ENCODE results near the gene FTCD. TPM values are rescaled to one million over a fixed set of nuclear protein-coding genes. Genes with fewer than 3 reads are reported as not detected.

The FTCD gene
- total RNA-seq, 1 donor from 2014 or later, result 0.83 TPM

DNA sequence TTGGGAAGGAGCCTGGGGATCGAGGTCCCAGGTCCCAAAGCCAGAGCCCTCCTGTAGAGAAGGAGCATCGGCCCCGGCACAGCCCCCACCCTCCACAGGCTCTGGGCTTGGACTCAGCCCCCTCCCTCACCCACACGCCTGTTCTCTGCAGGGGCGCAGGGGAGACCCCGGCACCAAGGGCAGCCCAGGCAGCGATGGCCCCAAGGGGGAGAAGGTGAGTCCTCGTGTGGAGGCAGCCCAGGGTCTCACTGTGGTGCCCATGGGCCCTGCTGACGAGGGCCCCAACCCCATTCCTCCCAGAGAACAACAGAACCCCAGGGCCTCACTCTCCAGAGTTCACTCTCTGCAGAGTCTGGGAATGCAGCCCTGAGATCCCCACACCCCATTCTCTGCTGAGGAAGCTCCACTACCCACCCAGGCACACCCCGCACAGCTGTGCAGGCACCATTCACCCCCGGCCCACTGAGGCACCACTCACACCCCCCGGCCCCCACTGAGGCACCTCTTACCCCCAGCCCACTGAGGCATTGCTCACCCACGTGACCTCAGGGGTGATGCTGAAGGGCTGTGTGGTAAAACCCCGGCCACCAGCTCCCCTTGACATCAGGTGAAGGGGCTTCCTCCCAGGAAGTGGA, 35.6 kb downstream of the FTCD start:
- peak; percentile 49 for DNase-seq (ENCODE audit: low spot score)
- intact Hi-C loops (cut with DNase I), result loop anchor here (10.0 kb wide), 1 partner anchor 125 kb away; no protein-coding TSS in a partner anchor

DNA sequence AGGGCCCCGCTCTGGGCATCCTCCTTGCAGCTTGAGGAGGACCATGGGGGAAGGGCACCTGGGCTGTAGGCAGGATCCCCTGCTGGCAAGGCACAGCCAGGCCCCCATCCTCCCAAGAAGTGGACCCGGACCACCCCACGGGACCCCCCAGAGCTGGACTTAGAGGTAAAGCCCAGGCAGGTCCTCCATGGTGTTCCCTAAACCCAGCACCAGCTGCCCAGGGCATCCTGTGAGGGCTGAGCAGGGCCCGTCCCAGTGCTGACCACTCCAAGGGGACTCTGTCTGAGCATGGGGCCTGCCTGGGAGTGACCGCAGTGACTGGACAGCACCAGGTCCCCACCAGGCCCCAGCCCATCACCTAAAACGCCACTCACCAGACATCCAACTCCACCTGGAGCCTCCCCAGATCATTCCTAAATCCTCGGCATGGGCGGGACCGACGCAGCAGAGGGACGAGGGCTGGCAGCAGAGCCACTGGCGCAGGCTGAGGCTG, 36.2 kb downstream of the FTCD start:
- intact Hi-C loops (cut with DNase I), result no loop called here
- DNase-seq (ENCODE audit: low spot score), result peak; percentile 62

GRCh38 chr21:46118316-46119143, 36.8 kb downstream of the FTCD start:
- intact Hi-C loops (cut with DNase I), result no loop called here
- DNase-seq (ENCODE audit: low spot score), result peak; percentile 64

- intact Hi-C loops (cut with DNase I), result no loop called here
- DNase-seq (ENCODE audit: low spot score), result peak; percentile 60
Observed at GRCh38 chr21:46117586-46118315, 37.6 kb downstream of the FTCD start.

GRCh38 chr21:46116776-46117585, 38.4 kb downstream of the FTCD start:
- intact Hi-C loops (cut with DNase I), result no loop called here
- peak; percentile 69 for DNase-seq (ENCODE audit: low spot score)

GRCh38 chr21:46116189-46116775, 39.1 kb downstream of the FTCD start:
- DNase-seq (ENCODE audit: low spot score), result peak; percentile 72
- intact Hi-C loops (cut with DNase I), result no loop called here

GRCh38 chr21:46115441-46116188, 39.8 kb downstream of the FTCD start:
- intact Hi-C loops (cut with DNase I), result no loop called here
- peak; percentile 46 for DNase-seq (ENCODE audit: low spot score)

- DNase-seq (ENCODE audit: low spot score), result peak; percentile 51
Observed at GRCh38 chr21:46114963-46115362, 40.4 kb downstream of the FTCD start.

DNA sequence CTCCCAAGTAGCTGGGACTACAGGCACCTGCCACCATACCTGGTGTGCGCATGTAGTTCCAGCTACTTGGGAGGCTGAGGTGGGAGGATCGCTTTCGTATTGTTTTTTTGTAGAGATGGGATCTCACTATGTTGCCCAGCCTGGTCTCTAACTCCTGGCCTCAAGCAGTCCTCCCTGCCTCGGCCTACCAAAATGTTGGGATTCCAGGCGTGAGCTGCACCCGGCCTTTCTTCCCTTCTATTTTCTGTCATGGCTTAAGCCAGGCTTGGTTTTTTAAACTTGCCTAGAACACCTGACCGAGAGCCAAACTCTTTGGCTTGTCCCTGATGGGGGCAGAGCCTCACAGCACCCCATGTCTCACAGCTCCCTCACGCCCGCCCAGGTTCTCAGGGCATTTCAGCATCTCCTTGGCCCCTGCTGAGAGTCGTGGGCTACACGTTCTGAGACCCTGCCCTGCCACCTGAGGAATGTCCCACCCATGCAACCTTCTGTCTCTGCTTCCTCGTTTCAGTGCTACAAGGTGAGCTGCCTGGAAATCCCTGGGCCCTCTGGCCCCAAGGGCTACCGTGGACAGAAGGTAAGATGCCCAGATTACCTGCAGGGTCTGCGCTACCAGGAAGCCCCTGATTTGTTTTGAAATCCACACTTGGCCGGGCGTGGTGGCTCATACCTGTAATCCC, 41.7 kb downstream of the FTCD start:
- intact Hi-C loops (cut with DNase I), result no loop called here
- DNase-seq (ENCODE audit: low spot score), result peak; percentile 63

More at GRCh38 chr21:46114963-46115362, 40.4 kb downstream of the FTCD start:
- intact Hi-C loops (cut with DNase I), result no loop called here

- DNase-seq (ENCODE audit: low spot score), result peak; percentile 68
- intact Hi-C loops (cut with DNase I), result no loop called here
Observed at GRCh38 chr21:46112725-46113215, 42.6 kb downstream of the FTCD start.

- DNase-seq (ENCODE audit: low spot score), result peak; percentile 72
- intact Hi-C loops (cut with DNase I), result no loop called here
Observed at GRCh38 chr21:46111857-46112724, 43.3 kb downstream of the FTCD start.

- intact Hi-C loops (cut with DNase I), result no loop called here
- DNase-seq (ENCODE audit: low spot score), result no peak
Observed at GRCh38 chr21:46111193-46111571, 44.2 kb downstream of the FTCD start.

DNA sequence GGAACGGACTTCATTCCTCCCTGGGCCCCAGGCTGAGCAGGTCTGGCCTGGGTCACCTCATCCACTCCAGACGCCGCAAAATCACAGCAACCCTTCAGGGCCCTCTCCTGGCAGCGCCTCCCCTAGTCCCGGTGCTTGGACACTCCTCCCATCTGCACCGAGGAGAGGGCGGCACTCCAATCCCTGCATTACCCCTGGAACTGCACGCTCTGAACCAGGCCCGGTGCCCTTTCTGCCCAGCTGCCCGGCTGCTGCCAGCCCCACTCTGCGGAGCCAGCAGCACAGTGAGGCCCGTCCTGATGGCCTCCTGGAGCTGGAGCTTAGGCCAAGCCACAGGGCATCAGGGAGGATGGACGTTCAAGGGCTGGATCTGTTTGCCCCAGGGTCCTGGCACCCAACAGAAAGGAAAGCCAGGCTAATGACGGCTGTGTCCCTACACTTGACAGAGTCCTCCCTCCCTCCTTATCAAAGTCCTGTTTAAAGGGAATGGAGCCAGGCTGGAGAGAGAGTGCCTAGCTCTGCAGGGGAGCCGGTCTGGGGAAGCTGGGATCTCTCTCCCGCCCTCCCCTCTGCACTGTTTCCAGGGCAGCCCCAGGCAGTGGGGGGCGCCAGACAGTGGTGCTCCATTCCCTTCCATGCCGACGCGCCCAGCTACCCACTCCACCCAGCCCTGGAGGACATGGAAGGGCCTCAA, 44.7 kb downstream of the FTCD start:
- intact Hi-C loops (cut with DNase I), result no loop called here

GRCh38 chr21:46109313-46110221, 45.8 kb downstream of the FTCD start:
- intact Hi-C loops (cut with DNase I), result no loop called here
- no peak for DNase-seq (ENCODE audit: low spot score)

More for the DNA sequence above, 44.7 kb downstream of the FTCD start:
- DNase-seq (ENCODE audit: low spot score), result peak; percentile 81

DNA sequence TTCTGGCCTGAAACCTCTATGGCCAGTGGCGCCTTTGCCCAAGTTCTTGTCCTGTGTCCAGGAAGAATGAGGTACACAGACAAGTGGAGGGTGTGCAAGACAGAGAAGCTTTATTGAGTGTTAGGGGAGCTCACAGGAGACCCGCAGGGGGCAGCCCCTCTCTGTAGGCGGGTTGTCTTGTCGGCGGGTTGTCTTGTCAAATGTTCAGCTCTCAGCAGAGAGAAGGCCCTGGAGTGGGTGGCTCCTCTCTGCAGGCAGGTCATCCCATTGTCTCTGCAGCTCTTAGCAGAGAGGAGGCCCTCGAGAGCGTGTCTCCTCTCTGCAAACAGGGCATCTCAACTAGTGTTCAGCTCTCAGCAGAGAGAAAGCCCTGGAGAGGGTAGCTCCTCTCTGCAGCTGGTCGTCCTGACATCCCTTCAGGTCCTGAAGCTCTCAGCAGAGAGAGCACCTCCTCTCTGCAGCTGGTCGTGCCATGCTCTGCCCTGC, 46.5 kb downstream of the FTCD start:
- DNase-seq (ENCODE audit: low spot score), result no peak
- intact Hi-C loops (cut with DNase I), result no loop called here

All from cardiac septum (tissue), 1 donor.